ENCODE data around the gene CCDC97.

DNA sequence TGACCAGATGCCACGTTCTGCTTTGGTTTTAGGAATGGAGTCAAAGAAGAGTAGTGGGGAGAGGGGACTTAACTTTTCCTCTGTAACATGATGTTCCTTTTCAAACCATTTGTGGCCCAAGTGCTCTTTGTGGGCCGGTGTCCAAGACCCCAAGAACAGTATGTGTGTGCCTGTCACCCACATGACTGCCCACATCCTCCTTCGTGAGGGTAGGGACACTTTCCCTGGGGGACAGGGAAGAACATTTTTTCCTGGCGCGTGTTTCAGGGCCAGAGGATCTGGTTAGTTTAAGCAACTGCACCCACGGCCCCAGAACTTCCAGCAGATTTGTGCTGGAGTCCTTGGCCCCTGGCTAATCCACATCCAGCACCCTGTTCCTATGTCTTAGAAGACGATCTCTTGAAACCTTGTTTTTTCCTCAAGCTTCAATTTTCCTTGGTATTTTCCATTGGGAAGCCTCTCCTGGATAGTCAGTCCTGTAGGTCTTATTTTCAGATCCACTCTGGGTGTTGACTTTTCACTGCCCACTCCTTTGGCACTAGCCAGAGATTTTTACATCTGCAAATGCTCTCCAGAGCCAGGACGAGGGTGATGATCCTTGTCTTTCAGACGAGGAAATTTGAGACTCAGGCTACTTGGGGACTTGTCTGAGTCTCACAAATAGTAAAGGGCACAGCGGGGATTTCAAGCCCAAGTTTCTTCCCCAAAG, 10.8 kb upstream of the CCDC97 start:
- TF ChIP-seq, protein P1, sequence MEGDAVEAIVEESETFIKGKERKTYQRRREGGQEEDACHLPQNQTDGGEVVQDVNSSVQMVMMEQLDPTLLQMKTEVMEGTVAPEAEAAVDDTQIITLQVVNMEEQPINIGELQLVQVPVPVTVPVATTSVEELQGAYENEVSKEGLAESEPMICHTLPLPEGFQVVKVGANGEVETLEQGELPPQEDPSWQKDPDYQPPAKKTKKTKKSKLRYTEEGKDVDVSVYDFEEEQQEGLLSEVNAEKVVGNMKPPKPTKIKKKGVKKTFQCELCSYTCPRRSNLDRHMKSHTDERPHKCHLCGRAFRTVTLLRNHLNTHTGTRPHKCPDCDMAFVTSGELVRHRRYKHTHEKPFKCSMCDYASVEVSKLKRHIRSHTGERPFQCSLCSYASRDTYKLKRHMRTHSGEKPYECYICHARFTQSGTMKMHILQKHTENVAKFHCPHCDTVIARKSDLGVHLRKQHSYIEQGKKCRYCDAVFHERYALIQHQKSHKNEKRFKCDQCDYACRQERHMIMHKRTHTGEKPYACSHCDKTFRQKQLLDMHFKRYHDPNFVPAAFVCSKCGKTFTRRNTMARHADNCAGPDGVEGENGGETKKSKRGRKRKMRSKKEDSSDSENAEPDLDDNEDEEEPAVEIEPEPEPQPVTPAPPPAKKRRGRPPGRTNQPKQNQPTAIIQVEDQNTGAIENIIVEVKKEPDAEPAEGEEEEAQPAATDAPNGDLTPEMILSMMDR (IDR thresholded peaks at IDR 0.05): no peak
- no peak for TF ChIP-seq POLR2A (IDR thresholded peaks at IDR 0.05)

Measured in suprapubic skin (tissue), 3 donors.